ENCODE results near the gene PEX5.

DNA sequence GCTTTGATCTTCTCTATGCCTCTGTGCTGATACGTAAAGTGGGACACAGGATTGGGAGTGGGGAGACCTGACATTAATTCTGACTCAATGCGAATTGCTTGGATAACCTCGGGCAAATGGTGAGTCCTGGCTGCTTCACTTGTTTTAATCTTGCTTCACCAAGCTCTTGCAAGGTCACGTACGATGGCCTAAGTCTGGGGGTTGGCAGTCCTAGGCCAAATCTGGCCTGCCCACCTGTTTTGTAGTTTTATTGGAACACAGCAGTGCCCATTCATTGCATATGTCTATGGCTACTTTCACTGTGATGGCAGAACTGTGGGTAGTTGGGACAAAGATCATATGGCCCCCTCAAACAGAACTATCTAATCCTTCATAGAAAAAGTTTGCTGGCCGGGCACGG is 45.9 kb upstream of the PEX5 start:
- TF ChIP-seq YY1 (tag by site-specific recombination; IDR thresholded peaks at IDR 0.05) (no peak), ZFP37 (tag by site-specific recombination; IDR thresholded peaks at IDR 0.05) (no peak), ZNF391 (tag by site-specific recombination; IDR thresholded peaks at IDR 0.05; ENCODE audit: borderline replicate concordance, low read depth) (no peak), ZNF629 (tag by site-specific recombination; IDR thresholded peaks at IDR 0.05) (no peak), ZIC2 (tag by site-specific recombination; IDR thresholded peaks at IDR 0.05) (no peak), ZNF274 (IDR thresholded peaks at IDR 0.05; ENCODE audit: low read length) (no peak), ZNF274 (tag by site-specific recombination; IDR thresholded peaks at IDR 0.05; ENCODE audit: borderline replicate concordance) (no peak), ZNF610 (tag by site-specific recombination; IDR thresholded peaks at IDR 0.05; ENCODE audit: borderline replicate concordance) (no peak), BCL11A (tag by site-specific recombination; IDR thresholded peaks at IDR 0.05; ENCODE audit: low read depth) (no peak), ZNF677 (tag by site-specific recombination; IDR thresholded peaks at IDR 0.05) (no peak)
- TF ChIP-seq, protein P1, sequence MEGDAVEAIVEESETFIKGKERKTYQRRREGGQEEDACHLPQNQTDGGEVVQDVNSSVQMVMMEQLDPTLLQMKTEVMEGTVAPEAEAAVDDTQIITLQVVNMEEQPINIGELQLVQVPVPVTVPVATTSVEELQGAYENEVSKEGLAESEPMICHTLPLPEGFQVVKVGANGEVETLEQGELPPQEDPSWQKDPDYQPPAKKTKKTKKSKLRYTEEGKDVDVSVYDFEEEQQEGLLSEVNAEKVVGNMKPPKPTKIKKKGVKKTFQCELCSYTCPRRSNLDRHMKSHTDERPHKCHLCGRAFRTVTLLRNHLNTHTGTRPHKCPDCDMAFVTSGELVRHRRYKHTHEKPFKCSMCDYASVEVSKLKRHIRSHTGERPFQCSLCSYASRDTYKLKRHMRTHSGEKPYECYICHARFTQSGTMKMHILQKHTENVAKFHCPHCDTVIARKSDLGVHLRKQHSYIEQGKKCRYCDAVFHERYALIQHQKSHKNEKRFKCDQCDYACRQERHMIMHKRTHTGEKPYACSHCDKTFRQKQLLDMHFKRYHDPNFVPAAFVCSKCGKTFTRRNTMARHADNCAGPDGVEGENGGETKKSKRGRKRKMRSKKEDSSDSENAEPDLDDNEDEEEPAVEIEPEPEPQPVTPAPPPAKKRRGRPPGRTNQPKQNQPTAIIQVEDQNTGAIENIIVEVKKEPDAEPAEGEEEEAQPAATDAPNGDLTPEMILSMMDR (tag by site-specific recombination; IDR thresholded peaks at IDR 0.05), result no peak
- TF ChIP-seq, protein P2, sequence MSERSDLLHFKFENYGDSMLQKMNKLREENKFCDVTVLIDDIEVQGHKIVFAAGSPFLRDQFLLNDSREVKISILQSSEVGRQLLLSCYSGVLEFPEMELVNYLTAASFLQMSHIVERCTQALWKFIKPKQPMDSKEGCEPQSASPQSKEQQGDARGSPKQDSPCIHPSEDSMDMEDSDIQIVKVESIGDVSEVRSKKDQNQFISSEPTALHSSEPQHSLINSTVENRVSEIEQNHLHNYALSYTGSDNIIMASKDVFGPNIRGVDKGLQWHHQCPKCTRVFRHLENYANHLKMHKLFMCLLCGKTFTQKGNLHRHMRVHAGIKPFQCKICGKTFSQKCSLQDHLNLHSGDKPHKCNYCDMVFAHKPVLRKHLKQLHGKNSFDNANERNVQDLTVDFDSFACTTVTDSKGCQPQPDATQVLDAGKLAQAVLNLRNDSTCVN (tag by site-specific recombination; optimal IDR thresholded peaks at IDR 0.05), result no peak

Data from HEK293 (cell line).